AG04450 (cell line): ENCODE measurements around the gene SLC47A2. TPM values are rescaled to one million over a fixed set of nuclear protein-coding genes. Genes with fewer than 3 reads are reported as not detected.

Source experiments
- CTCF ChIA-PET: fragments of 300-600, 350-600 bp; formaldehyde crosslinking; extraction: SDS; loops from one replicate; lab custom pipeline; 2022; ENCODE audit warnings: antibody characterized with exemption, inconsistent platforms; lab: Charles Lee
- POLR2A ChIA-PET: fragments of 350-600 bp; formaldehyde crosslinking; extraction: SDS; loops from one replicate; lab custom pipeline; 2021; ENCODE audit warnings: antibody characterized with exemption, inconsistent platforms; lab: Yijun Ruan, JAX
- DNase-seq: peaks from one replicate; pipeline ENCODE4 v3.0.0-alpha.2; 2011; ENCODE audit warnings: low read depth, low spot score
- H3K27ac ChIP-seq: one replicate; pipeline ENCODE4 v1.5.1; 2012; ENCODE audit warnings: low read depth, low read length, control low read depth
- H3K27me3 ChIP-seq: one replicate; pipeline ENCODE4 v1.6.0; 2012; ENCODE audit warnings: low read length; ENCODE audit not compliant: control insufficient read depth, insufficient read depth
- H3K4me3 ChIP-seq: 2 replicates; pipeline ENCODE4 v1.5.1; 2011; ENCODE audit warnings: mild to moderate bottlenecking, low read depth, low read length, control low read depth
- H3K9me3 ChIP-seq: 2 replicates; pipeline ENCODE4 v1.5.1; 2012; ENCODE audit warnings: low read length; ENCODE audit not compliant: control insufficient read depth, insufficient read depth
- polyA plus RNA-seq: library from polyadenylated mRNA; depleted of rRNA; stranded (reverse); fragments of >200 nt; gene quantifications from 2 replicates; pipeline ENCODE4 v1.2.3, GENCODE V29; 2011
- TF ChIP-seq, protein P1 (sequence below): IDR thresholded peaks from 2 replicates; pipeline ENCODE4 v1.5.1; 2011; ENCODE audit warnings: low read depth, low read length, control low read depth, inconsistent platforms

The SLC47A2 gene
- polyA plus RNA-seq, 1 experiment, result not detected

GRCh38 chr17:19760746-19761145, 44.4 kb upstream of the SLC47A2 start:
- no peaks in the 10 kb centered on the region; the same call in 1 of the 2 replicates for H3K9me3 ChIP-seq
- ChIA-PET CTCF (interaction anchor here (0.6 to 9.9 kb wide), 5 partner anchors 9 to 398 kb away, joined by 3 to 174 read pairs (median 4); partner anchors contain the start of gene B9D1), POLR2A (no interaction called here)
- no peak for DNase-seq
- no peak overlapping the region for H3K4me3 ChIP-seq
- TF ChIP-seq, protein P1, sequence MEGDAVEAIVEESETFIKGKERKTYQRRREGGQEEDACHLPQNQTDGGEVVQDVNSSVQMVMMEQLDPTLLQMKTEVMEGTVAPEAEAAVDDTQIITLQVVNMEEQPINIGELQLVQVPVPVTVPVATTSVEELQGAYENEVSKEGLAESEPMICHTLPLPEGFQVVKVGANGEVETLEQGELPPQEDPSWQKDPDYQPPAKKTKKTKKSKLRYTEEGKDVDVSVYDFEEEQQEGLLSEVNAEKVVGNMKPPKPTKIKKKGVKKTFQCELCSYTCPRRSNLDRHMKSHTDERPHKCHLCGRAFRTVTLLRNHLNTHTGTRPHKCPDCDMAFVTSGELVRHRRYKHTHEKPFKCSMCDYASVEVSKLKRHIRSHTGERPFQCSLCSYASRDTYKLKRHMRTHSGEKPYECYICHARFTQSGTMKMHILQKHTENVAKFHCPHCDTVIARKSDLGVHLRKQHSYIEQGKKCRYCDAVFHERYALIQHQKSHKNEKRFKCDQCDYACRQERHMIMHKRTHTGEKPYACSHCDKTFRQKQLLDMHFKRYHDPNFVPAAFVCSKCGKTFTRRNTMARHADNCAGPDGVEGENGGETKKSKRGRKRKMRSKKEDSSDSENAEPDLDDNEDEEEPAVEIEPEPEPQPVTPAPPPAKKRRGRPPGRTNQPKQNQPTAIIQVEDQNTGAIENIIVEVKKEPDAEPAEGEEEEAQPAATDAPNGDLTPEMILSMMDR, result no peak
- peaks cover 28% of the 10 kb centered on the region for H3K27me3 ChIP-seq
- H3K27ac ChIP-seq, result no peak overlapping the region

DNA sequence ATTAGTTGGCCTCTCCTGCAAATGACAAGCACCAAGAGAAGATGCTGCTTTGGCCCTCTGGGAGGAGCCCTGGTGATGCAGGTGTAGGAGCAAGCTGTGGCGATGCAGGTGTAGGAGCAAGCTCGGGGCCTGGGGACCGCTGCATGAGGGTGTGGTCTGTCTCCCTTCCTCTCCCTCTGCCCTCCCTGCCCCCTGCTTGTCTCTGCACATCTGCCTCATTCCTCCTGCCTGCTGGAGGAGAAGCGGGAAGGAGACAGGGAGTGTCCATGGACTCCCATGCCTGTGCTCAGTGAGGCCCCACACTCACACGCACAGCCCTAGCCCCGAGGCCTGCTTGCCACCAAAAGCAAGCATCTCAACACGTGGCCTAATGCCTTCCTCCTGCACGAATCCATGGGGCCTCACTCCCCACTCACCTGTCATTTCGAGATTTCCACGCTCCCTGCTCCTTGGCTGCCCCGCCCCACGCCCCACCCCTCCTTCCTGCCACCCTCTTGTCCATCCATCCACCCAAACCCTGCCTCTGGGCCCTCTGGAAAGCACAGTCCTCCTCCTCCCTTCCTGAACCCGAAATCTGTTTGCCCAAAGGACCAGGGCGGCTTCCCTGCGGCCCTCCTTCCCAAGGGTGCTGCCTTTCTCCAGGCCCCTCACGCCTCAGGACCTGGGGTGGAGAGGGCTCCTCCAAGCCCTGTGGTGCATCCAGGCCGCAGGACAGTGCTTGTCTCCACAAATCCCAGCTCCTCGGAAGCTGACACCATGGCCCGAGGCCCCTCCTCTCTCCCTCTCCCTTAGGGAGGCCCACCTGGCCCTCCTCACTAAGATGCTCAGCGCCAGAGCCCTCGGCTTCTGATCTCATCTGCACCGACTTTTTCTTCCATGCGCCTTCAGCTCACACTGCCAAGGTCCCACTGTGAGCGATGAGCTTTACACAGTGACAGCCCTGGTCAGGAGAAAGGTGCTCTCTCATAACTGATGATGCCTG, 43.5 kb upstream of the SLC47A2 start:
- no peaks in the 10 kb centered on the region; the same call in 1 of the 2 replicates for H3K9me3 ChIP-seq
- ChIA-PET CTCF (interaction anchor here (0.9 to 9.9 kb wide), 4 partner anchors 15 to 397 kb away, joined by 3 to 174 read pairs (median 4); partner anchors contain the start of gene B9D1), POLR2A (no interaction called here)
- H3K27me3 ChIP-seq, result peaks cover 31% of the 10 kb centered on the region
- no peak for DNase-seq
- no peak overlapping the region for H3K27ac ChIP-seq
- H3K4me3 ChIP-seq, result no peak overlapping the region
- TF ChIP-seq, protein P1, result no peak

GRCh38 chr17:19757536-19758180, 41.3 kb upstream of the SLC47A2 start:
- TF ChIP-seq, protein P1, result no peak
- CTCF ChIA-PET, result interaction anchor here (0.6 to 3.6 kb wide), 2 partner anchors 9 to 61 kb away, joined by 3 to 15 read pairs; no protein-coding TSS in a partner anchor
- DNase-seq, result no peak
- H3K4me3 ChIP-seq, result no peak overlapping the region
- no peak overlapping the region for H3K27ac ChIP-seq
- peaks cover 27% of the 10 kb centered on the region for H3K27me3 ChIP-seq
- H3K9me3 ChIP-seq, result peaks cover 6% of the 10 kb centered on the region; the same call in 1 of the 2 replicates
- POLR2A ChIA-PET, result no interaction called here

- DNase-seq, result no peak
- Histone ChIP-seq H3K27me3 (peaks cover 21% of the 10 kb centered on the region), H3K9me3 (peaks cover 7% of the 10 kb centered on the region; the same call in 1 of the 2 replicates), H3K27ac (no peak overlapping the region), H3K4me3 (no peak overlapping the region)
- ChIA-PET CTCF (interaction anchor here (0.5 to 3.6 kb wide), 3 partner anchors 10 to 279 kb away, joined by 3 to 15 read pairs (median 3); no protein-coding TSS in a partner anchor), POLR2A (no interaction called here)
- TF ChIP-seq, protein P1, result no peak
These were observed 40.2 kb upstream of the SLC47A2 start for GRCh38 chr17:19756546-19756945.
